Stomach (tissue), 9 donors: ENCODE data around the gene LIMA1. TPM values are rescaled to one million over a fixed set of nuclear protein-coding genes. Genes with fewer than 3 reads are reported as not detected.

ENCODE experiments used
- DNase-seq, 2 donors: peaks; one replicate each; pipeline versions ENCODE4 v3.0.0 to v3.0.0-alpha.2; 2013 to 2019
- H3K27ac ChIP-seq, 5 donors: fragments of 200-600 bp in 4 of 5; sonication (generic) in 4 of 5; one replicate each; pipeline ENCODE4 v1.5.1; 2013 to 2019; ENCODE audit warnings: mild to moderate bottlenecking in 1 of 5, moderate library complexity in 1 of 5
- H3K27me3 ChIP-seq, 3 donors: fragments of 200-600 bp; sonication (generic); one replicate each; pipeline ENCODE4 v1.5.1; 2017 to 2019; ENCODE audit warnings: mixed run types in 1 of 3
- H3K36me3 ChIP-seq, 4 donors: fragments of 200-600 bp; sonication (generic); 1 replicate in 3 of 4; 2 replicates in 1 of 4; pipeline ENCODE4 v1.5.1; 2016 to 2019
- H3K4me1 ChIP-seq, 4 donors: fragments of 200-600 bp; sonication (generic); one replicate each; pipeline ENCODE4 v1.5.1; 2016 to 2019
- H3K4me3 ChIP-seq, 4 donors: fragments of 200-600 bp; sonication (generic) in 3 of 4; one replicate each; pipeline ENCODE4 v1.5.1; 2016 to 2019; ENCODE audit warnings: mild to moderate bottlenecking in 1 of 4
- H3K9me3 ChIP-seq, 4 donors: fragments of 200-600 bp; sonication (generic); one replicate each; pipeline ENCODE4 v1.5.1; 2016 to 2019
- CTCF ChIP-seq, 7 experiments: fragments of 450-650 bp in 4 of 7; fragments of 200-600 bp in 3 of 7; sonication (generic) in 3 of 7; IDR thresholded peaks; one replicate each; pipeline ENCODE4 v1.5.1; 2016 to 2019; ENCODE audit warnings: antibody characterized with exemption in 7 of 7, control low read depth in 2 of 7, mild to moderate bottlenecking in 1 of 7
- EP300 ChIP-seq: sonication (generic); formaldehyde crosslinking; IDR thresholded peaks from one replicate; pipeline ENCODE4 v1.6.1; 2017; ENCODE audit warnings: antibody characterized with exemption
- POLR2A ChIP-seq, 4 donors: fragments of 450-650 bp; IDR thresholded peaks; one replicate each; pipeline ENCODE4 v1.6.1; 2016; ENCODE audit warnings: antibody characterized with exemption in 4 of 4, control low read depth in 2 of 4, mild to moderate bottlenecking in 1 of 4, moderate library complexity in 1 of 4
- POLR2AphosphoS5 ChIP-seq, 3 donors: sonication (generic); formaldehyde crosslinking; IDR thresholded peaks; one replicate each; pipeline ENCODE4 v1.6.1; 2016; ENCODE audit warnings: antibody characterized with exemption in 3 of 3
- WGBS, 5 donors: extraction: QIAGEN DNeasy Blood & Tissue Kit in 3 of 5; methylation state at CpG; one replicate each; pipeline versions ENCODE4 v1.1.5 to v1.1.7; 2013 to 2018; 5-methylcytosine and 5-hydroxymethylcytosine counted together
- intact Hi-C: fragments of 100-400 bp; cut with DNase I; formaldehyde crosslinking; loops from one replicate; pipeline ENCODE4 v1.15.1; 2023; ENCODE audit warnings: low total_unique reads
- polyA plus RNA-seq, 3 donors: library from polyadenylated mRNA; stranded (reverse); fragments of 200-250 nt; gene quantifications; one replicate each; pipeline ENCODE4 v1.2.3, GENCODE V29; 2013
- total RNA-seq, 5 donors: library from RNA; depleted of rRNA; stranded (reverse); fragments of >200 nt; gene quantifications; one replicate each; pipeline versions ENCODE4 v1.1.0 to v1.2.3, GENCODE V29; 2014 to 2016
- donor health status: healthy with polysubstance abuse.
- donor health status: Bipolar disorder and iron deficiency.
- donor health status: healthy.

The LIMA1 gene
- total and polyA plus RNA-seq, 8 donors = 28.7 to 143 (median 83.2) TPM

- WGBS, 5 donors = 84 to 99% (median 86%) methylated on average over 5 of the region's 5 CpGs
- Histone ChIP-seq H3K36me3 (peaks cover 46 to 99% (median 94%) of the 10 kb centered on the region in 4 donors), H3K27ac (no peak overlapping the region), H3K4me1 (peaks cover 0 to 27% (median 10%) of the 10 kb centered on the region in 4 donors), H3K4me3 (no peak overlapping the region), H3K9me3 (no peaks in the 10 kb centered on the region), H3K27me3 (no peaks in the 10 kb centered on the region)
- no peak for DNase-seq
- TF ChIP-seq CTCF (IDR thresholded peaks at IDR 0.05) (no peak), POLR2A (IDR thresholded peaks at IDR 0.05) (no peak), POLR2AphosphoS5 (IDR thresholded peaks at IDR 0.05) (no peak), EP300 (no peak)
- intact Hi-C loops = no loop called here
Observed at GRCh38 chr12:50198829-50199228, 84.5 kb downstream of the LIMA1 start.

GRCh38 chr12:50197297-50197727, 86.0 kb downstream of the LIMA1 start:
- H3K4me1 ChIP-seq = peaks cover 0 to 12% (median 7%) of the 10 kb centered on the region in 4 donors
- intact Hi-C loops = no loop called here
- WGBS, 5 donors = 45 to 59% (median 48%) methylated on average over 5 of the region's 5 CpGs
- H3K27me3 ChIP-seq = no peaks in the 10 kb centered on the region
- H3K27ac ChIP-seq = peak overlapping the region in 1 of 5 donors; percentile 24
- no peak overlapping the region for H3K4me3 ChIP-seq
- H3K36me3 ChIP-seq = peaks cover 42 to 97% (median 93%) of the 10 kb centered on the region in 4 donors
- DNase-seq = no peak
- H3K9me3 ChIP-seq = no peaks in the 10 kb centered on the region
- TF ChIP-seq CTCF (IDR thresholded peaks at IDR 0.05) (no peak), EP300 (no peak), POLR2A (IDR thresholded peaks at IDR 0.05) (no peak), POLR2AphosphoS5 (IDR thresholded peaks at IDR 0.05) (no peak)

GRCh38 chr12:50196537-50196936, 86.8 kb downstream of the LIMA1 start:
- peaks cover 0 to 7% (median under 1%) of the 10 kb centered on the region in 4 donors for H3K4me1 ChIP-seq
- intact Hi-C loops = no loop called here
- H3K27ac ChIP-seq = peak overlapping the region in 1 of 5 donors; percentile 20
- no peak overlapping the region for H3K4me3 ChIP-seq
- WGBS, 5 donors = 70 to 82% (median 76%) methylated on average over 4 of the region's 4 CpGs
- peaks cover 46 to 97% (median 94%) of the 10 kb centered on the region in 4 donors for H3K36me3 ChIP-seq
- H3K9me3 ChIP-seq = no peaks in the 10 kb centered on the region
- no peak for DNase-seq
- H3K27me3 ChIP-seq = no peaks in the 10 kb centered on the region
- no peak for TF ChIP-seq CTCF (IDR thresholded peaks at IDR 0.05)
- TF ChIP-seq EP300 = no peak
- TF ChIP-seq POLR2AphosphoS5 (IDR thresholded peaks at IDR 0.05) = no peak
- TF ChIP-seq POLR2A (IDR thresholded peaks at IDR 0.05) = no peak

- DNase-seq = no peak
- intact Hi-C loops = no loop called here
- Histone ChIP-seq H3K4me1 (peaks cover 0 to 7% (median 0%) of the 10 kb centered on the region in 4 donors), H3K4me3 (no peak overlapping the region), H3K27me3 (no peaks in the 10 kb centered on the region), H3K9me3 (no peaks in the 10 kb centered on the region), H3K36me3 (peaks cover 49 to 97% (median 94%) of the 10 kb centered on the region in 4 donors), H3K27ac (no peak overlapping the region)
- TF ChIP-seq POLR2A (IDR thresholded peaks at IDR 0.05) = no peak
- TF ChIP-seq CTCF (IDR thresholded peaks at IDR 0.05) = no peak
- TF ChIP-seq EP300 = no peak
- no peak for TF ChIP-seq POLR2AphosphoS5 (IDR thresholded peaks at IDR 0.05)
- 84 to 93% (median 89%) methylated on average over 4 of the region's 4 CpGs for WGBS, 5 donors
Observed at GRCh38 chr12:50195832-50196231, 87.5 kb downstream of the LIMA1 start.
